Skeletal muscle tissue (tissue), 4 donors: ENCODE data around the gene NLRP9. TPM values are rescaled to one million over a fixed set of nuclear protein-coding genes. Genes with fewer than 3 reads are reported as not detected.
A peak's percentile ranks its signal among the peaks of the same experiment; 100 is the strongest.

Experiments used
- H3K27ac ChIP-seq: one replicate; pipeline ENCODE4 v1.7.0; 2013; ENCODE audit warnings: mild to moderate bottlenecking, low read depth, low read length, inconsistent platforms
- H3K27me3 ChIP-seq, 3 donors: one replicate each; pipeline ENCODE4 v1.7.0; 2013; ENCODE audit warnings: low read length in 3 of 3; ENCODE audit not compliant: control insufficient read depth in 3 of 3, insufficient read depth in 3 of 3
- H3K36me3 ChIP-seq, 3 donors: one replicate each; pipeline ENCODE4 v1.7.0; 2013; ENCODE audit warnings: low read length in 3 of 3; ENCODE audit not compliant: control insufficient read depth in 3 of 3, insufficient read depth in 3 of 3
- H3K4me1 ChIP-seq, 3 donors: one replicate each; pipeline ENCODE4 v1.7.0; 2013; ENCODE audit warnings: low read length in 3 of 3, mild to moderate bottlenecking in 3 of 3; ENCODE audit not compliant: control insufficient read depth in 3 of 3, insufficient read depth in 3 of 3
- H3K4me3 ChIP-seq, 3 donors: one replicate each; pipeline ENCODE4 v1.7.0; 2013; ENCODE audit warnings: low read length in 3 of 3
- H3K9ac ChIP-seq, 3 donors: one replicate each; pipeline ENCODE4 v1.7.0; 2013; ENCODE audit warnings: low read length in 3 of 3, mild to moderate bottlenecking in 3 of 3, moderate library complexity in 2 of 3, low read depth in 1 of 3
- H3K9me3 ChIP-seq, 3 donors: one replicate each; pipeline ENCODE4 v1.7.0; 2013; ENCODE audit warnings: low read length in 3 of 3; ENCODE audit not compliant: control insufficient read depth in 3 of 3
- total RNA-seq: library from RNA; depleted of rRNA; stranded (reverse); fragments of >200 nt; gene quantifications from one replicate; pipeline ENCODE4 v1.2.3, GENCODE V29; 2014
- donor health status: Osteomylitis.

The NLRP9 gene
- total RNA-seq, 1 donor from 2014 or later = not detected

DNA sequence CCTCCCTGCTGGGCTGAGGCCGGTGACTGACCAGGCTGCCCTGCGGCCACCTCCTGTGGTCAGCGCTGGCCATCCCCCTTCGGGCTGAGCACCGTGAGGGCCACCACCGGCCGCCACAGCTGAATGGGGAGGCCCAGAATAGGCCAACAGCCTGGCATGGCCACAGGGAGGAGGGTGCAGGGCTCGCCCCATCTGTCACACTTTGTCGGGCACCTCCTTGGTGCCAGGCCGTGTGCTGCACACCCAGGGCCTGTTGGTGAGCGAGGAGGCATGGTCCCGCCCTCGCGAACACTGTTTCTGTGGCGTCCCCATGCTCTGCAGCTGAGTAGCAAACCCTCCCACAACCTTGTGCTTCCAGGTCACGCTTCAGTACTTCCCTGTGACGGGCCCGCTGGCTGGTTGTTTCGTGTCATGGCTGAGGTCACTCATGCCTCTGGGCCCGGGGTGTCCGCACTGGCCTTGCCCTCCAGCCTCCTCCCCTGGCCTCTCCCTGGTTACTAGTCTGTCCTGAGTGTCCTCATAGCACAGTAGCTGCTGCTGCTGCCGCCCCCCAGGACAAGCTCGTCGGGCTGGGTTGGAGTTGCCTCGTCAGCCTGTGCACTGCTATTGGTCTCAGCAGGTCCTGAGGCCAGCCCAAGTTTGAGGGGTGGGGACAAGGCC, 48.0 kb downstream of the NLRP9 start:
- Histone ChIP-seq H3K4me1 (no peaks in the 10 kb centered on the region), H3K9me3 (no peaks in the 10 kb centered on the region), H3K27me3 (no peaks in the 10 kb centered on the region), H3K4me3 (no peak overlapping the region), H3K36me3 (peaks cover 58 to 68% (median 60%) of the 10 kb centered on the region in 3 donors), H3K9ac (no peak overlapping the region), H3K27ac (no peak overlapping the region)

DNA sequence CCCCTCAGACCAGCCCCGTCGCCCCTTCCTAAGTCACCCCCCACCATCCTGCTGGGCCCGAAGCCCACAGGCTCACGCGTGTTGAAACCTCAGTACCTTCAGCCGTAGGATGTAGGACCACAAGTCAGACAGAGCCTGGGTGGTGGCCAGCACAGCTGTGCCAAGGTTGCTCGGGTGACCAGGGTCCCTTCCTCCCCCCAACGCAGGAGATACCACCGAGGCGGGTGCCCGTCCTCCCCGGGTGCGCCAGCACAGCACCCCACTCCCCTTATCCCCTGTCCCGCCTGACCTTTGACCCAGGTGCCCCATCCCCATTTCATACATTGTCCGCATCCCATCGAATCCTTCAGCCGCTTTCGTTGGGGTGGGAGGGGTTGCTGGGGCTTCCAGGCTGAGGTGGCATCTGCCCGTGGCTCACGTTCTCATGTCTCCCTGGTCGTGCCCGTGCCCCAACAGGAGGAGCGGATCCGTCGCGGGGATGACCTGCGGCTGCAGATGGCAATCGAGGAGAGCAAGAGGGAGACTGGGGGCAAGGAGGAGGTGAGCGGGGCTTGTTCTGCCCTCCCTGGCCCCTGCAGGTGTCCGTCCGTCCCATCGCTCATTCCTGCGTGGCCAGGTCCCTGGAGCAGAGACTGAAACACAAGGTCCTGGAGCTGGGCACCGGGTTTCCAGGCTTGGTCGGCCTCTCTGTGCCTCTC, 48.6 kb downstream of the NLRP9 start:
- Histone ChIP-seq H3K4me1 (no peaks in the 10 kb centered on the region), H3K36me3 (peaks cover 57 to 72% (median 66%) of the 10 kb centered on the region in 3 donors), H3K9ac (no peak overlapping the region), H3K27ac (no peak overlapping the region), H3K27me3 (no peaks in the 10 kb centered on the region), H3K9me3 (no peaks in the 10 kb centered on the region), H3K4me3 (no peak overlapping the region)

DNA sequence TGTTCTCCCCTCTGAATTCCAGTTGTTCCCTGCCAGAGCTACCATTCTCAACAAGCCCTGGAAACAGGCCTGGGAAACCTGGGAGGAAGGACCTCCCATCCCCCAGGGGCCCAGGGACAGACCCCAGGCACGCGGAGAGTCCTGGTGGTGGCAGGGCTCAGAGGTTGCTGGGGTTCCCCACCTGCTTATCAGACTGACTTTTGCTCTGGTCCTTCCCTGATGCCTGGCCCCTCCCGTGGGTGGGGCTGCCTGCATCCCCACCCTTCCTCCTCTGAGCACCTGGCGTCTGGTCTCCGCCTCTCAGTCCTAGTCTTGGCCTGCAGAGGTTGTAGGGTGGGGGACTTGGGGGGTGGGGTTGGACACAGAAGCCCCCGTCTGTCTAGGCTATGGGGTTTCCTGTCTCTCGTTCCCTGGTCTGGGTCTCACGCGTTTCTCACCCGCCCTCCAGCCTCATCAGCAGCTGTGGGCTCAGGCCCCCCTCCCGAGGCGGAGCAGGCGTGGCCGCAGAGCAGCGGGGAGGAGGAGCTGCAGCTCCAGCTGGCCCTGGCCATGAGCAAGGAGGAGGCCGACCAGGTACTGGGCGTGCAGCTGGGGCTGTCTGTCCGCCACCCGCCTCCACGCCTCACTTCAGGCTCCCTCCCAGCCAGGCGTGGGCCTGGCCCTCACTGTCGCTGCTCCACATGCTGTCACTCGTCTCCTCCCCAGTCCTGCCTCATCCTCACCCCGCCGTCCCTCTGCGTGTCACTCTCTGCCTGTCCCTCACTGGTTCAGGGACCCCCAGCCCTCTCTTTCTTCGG, 49.6 kb downstream of the NLRP9 start:
- H3K36me3 ChIP-seq = peaks cover 53 to 66% (median 64%) of the 10 kb centered on the region in 3 donors
- no peaks in the 10 kb centered on the region for H3K9me3 ChIP-seq
- no peak overlapping the region for H3K27ac ChIP-seq

DNA sequence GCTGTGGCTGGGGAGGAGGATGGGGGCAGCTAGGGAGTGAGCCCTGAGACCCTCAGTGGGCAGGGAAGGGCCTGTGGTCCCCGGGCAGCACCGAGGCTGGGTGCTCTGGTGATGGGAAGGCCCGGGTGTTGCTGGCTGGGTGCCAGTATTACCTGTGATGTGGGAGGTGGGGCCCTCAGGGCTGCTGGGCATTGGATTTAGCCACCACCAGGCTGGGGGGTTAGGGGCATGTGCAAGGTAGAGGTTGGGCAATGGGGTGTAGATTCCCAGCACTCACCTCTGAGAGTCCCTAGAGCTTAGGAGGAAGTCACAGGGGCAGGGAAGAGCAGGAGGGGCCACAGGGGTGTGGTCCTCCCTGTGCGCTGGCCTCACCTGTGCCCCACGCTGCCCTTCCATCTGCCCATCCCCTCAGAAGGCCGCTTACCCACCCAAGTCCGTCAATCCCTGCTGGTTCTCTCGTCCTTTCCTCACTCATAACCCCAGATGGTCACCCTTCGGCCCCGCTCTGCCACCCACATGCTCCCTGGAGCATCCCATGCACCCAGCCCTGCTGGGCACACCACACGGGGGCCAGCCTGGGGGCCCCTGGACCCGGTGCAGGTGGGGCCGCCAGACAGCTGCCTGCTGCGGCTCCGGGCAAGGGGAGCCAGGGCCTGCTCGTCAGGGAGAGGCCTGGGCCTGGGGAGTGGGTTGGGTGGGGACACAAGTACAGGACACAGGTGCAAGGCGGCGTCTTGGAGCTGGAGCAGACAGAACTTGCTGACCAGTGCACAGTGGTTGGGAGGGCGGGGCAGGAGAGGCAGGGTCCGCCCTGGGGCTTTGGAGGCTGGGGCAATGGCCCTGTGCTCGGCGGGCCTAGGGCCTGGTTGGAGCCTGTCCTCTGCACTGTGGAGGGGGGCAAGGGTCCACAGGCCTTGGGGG, 50.7 kb downstream of the NLRP9 start:
- H3K4me3 ChIP-seq = no peak overlapping the region
- no peak overlapping the region for H3K9ac ChIP-seq
- H3K27ac ChIP-seq = no peak overlapping the region
- peaks cover 45 to 58% (median 56%) of the 10 kb centered on the region in 3 donors for H3K36me3 ChIP-seq
- H3K4me1 ChIP-seq = no peaks in the 10 kb centered on the region
- H3K9me3 ChIP-seq = no peaks in the 10 kb centered on the region
- H3K27me3 ChIP-seq = no peaks in the 10 kb centered on the region

More for the DNA sequence above, 49.6 kb downstream of the NLRP9 start:
- Histone ChIP-seq H3K9ac (peak overlapping the region in 1 of 3 donors; percentile 16), H3K4me1 (no peaks in the 10 kb centered on the region), H3K27me3 (no peaks in the 10 kb centered on the region), H3K4me3 (no peak overlapping the region)

DNA sequence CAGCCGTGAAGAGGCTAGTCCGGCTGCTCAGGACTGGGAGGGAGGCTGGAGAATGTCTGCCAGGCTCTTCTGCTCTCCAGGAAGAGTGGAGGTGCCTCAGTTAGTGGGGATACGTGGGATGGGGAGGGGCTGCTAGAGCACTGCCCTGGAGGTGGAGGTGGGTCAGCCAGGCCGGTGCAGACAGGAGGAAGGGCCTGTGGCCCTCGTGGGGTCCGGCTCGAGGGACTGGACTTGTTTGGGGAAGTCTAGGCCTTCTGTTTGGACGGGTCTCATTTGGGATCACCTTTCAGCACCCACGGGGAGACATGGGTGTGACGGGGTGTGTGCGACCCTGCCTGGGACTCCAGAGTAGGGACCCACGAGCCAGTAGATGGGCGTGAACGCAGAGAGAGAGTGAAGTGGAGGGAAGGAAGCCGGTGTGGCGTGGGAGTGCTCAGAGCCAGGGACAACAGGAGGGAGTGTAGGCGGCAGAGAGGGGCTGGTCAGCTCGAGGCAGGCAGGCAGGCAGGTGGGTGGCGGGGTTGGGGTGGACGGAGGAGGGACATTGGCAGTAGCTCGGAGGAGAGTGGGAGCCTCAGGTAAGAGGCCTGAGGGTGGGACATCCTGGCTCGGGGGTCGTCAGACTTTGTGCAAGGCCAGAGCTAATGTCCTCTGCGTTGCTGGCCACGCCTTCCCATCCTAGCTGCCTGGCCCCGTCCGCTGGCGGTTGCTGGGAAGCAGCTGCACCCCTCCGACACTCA, 51.7 kb downstream of the NLRP9 start:
- Histone ChIP-seq H3K9ac (no peak overlapping the region), H3K36me3 (peaks cover 41 to 58% (median 54%) of the 10 kb centered on the region in 3 donors), H3K27ac (no peak overlapping the region), H3K9me3 (no peaks in the 10 kb centered on the region), H3K27me3 (no peaks in the 10 kb centered on the region), H3K4me3 (no peak overlapping the region), H3K4me1 (no peaks in the 10 kb centered on the region)

DNA sequence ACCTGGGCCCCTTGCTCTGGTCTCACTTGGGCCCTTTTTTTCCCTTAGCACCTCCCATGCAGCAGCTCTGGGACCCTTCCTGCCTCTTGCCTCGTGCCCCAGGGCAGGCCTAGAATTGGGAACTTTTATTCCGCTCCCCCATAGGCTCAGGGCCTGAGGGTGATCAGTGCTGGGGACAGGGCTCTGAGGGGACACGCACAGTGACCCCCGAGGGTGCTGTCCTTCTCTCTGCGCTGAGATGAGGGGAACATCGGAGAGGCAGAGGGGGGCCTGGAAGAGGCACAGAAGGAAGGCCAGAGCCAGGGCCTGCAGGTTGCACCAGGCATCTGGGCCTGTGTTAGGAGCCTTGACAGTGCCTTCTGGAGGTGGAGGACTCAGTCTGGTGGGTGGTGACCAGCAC, 52.4 kb downstream of the NLRP9 start:
- Histone ChIP-seq H3K27ac (no peak overlapping the region), H3K27me3 (no peaks in the 10 kb centered on the region), H3K4me1 (no peaks in the 10 kb centered on the region), H3K9me3 (no peaks in the 10 kb centered on the region), H3K4me3 (no peak overlapping the region), H3K36me3 (peaks cover 37 to 61% (median 49%) of the 10 kb centered on the region in 3 donors), H3K9ac (no peak overlapping the region)

DNA sequence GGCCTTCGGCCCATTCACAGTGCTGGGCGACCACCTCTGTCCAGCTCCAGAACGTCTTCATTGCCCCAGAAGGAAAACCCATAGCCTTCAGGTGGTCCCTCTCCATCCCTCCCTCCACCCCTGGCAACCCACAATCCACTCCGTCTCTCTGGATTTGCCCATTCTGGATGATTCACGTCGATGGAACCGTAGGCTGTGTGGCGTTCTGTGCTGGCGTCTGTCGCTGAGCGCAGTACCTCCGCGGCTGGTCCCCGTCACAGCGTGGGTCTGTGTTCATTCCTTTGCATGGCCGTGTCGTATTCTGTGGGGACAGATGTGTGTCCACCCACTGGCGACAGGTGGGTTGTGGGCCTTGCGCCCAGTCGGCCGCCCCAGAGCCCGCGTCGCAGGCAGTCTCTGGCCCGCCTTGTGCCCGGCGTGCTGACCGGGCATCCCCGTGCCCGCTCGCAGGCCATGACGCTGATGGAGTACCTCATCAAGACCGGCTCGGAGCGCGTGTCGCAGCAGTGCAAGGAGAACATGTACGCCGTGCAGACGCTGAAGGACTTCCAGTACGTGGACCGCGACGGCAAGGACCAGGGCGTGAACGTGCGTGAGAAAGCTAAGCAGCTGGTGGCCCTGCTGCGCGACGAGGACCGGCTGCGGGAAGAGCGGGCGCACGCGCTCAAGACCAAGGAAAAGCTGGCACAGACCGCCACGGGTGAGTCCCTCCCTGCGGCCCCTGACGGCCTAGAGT, 53.1 kb downstream of the NLRP9 start:
- H3K4me1 ChIP-seq = peaks cover 0 to 3% (median 3%) of the 10 kb centered on the region in 3 donors
- no peak overlapping the region for H3K27ac ChIP-seq
- no peak overlapping the region for H3K4me3 ChIP-seq
- H3K27me3 ChIP-seq = no peaks in the 10 kb centered on the region
- peak overlapping the region in 1 of 3 donors; percentile 8 for H3K9ac ChIP-seq
- peaks cover 36 to 58% (median 47%) of the 10 kb centered on the region in 3 donors for H3K36me3 ChIP-seq
- H3K9me3 ChIP-seq = no peaks in the 10 kb centered on the region

DNA sequence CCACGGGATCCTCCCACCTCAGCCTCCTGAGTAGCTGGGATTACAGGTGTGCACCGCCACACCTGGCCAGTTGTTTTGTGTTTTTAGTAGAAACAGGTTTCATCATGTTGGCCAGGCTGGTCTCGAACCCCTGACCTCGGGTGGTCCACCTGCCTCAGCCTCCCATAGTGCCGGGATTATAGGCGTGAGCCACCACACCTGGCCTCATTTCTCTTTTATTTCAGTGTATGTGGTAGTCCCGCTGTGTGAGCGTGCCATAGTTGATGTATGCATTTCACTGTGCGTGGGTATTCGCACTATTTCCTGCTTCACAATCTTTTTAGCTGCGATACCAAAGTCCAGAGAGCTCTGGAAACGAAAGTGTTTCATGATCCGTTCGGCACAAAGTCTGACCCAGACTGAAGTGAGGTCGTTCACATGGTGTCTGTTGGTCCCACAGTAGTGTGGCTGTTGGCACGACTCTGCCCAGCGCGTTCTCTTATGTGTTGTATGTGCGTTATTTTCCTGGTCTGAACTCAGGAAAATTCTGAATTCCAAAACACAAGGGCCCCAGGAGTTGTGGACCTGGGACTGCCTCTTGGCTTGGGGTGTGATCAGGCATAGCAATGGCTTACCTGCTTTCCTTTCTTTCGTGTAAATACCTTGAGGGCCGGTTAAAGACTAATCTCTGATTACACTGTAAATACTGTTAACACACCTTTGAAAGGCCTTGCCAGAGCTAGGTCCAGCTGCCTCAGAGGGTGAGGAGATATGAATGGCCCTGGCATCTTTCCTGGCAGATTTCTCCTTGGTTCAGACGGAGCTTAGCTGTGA, 54.5 kb downstream of the NLRP9 start:
- Histone ChIP-seq H3K4me1 (peaks cover 0 to 18% (median 6%) of the 10 kb centered on the region in 3 donors), H3K27me3 (no peaks in the 10 kb centered on the region), H3K4me3 (no peak overlapping the region), H3K9ac (no peak overlapping the region), H3K36me3 (peaks cover 37 to 59% (median 46%) of the 10 kb centered on the region in 3 donors), H3K27ac (no peak overlapping the region), H3K9me3 (no peaks in the 10 kb centered on the region)
